ENCODE measurements around the gene TIMP2. TPM values are rescaled to one million over a fixed set of nuclear protein-coding genes. Genes with fewer than 3 reads are reported as not detected.

Gene TIMP2
- 25.5 TPM for polyA plus RNA-seq (2013, experiment 1 of 2)
- 30.2 TPM for polyA plus RNA-seq (2013, experiment 2 of 2)

GRCh38 chr17:78925234-78925633 lies at the start of gene TIMP2:
Gene TIMP2 (minus strand): TSS chr17:78925387. CDS start chr17:78925088, 299 bp downstream.
- Histone ChIP-seq H3K27ac (ENCODE audit: low read depth, low read length) (no peak within 1 kb of the TSS), H3K9ac (ENCODE audit: low read depth, low read length) (peak within 1 kb of the TSS; percentile 62), H3K27me3 (ENCODE audit: insufficient read depth, low read length) (no peaks in the 10 kb centered on the region; the same call in 1 of the 2 replicates), H3K9me3 (ENCODE audit: insufficient read depth, low read depth, low read length) (no peaks in the 10 kb centered on the region), H3K36me3 (ENCODE audit: insufficient read depth, low read length) (no peaks in the 10 kb centered on the region), H3K4me1 (ENCODE audit: insufficient read depth, low read length) (peaks cover 3% of the 10 kb centered on the region; the same call in 1 of the 2 replicates), H3K4me3 (ENCODE audit: low read length) (peak within 1 kb of the TSS; percentile 62)
- under 1% methylated on average over 47 of the region's 52 CpGs for WGBS

- Histone ChIP-seq H3K27me3 (ENCODE audit: insufficient read depth, low read length) (no peaks in the 10 kb centered on the region), H3K4me1 (ENCODE audit: insufficient read depth, low read length) (0 out of 2 replicates have a peak, but pooled peaks cover 10% of the 10 kb centered on the region), H3K9me3 (ENCODE audit: insufficient read depth, low read depth, low read length) (no peaks in the 10 kb centered on the region), H3K36me3 (ENCODE audit: insufficient read depth, low read length) (no peaks in the 10 kb centered on the region; the same call in 1 of the 2 replicates), H3K27ac (ENCODE audit: low read depth, low read length) (no peak overlapping the region), H3K9ac (ENCODE audit: low read depth, low read length) (no peak overlapping the region), H3K4me3 (ENCODE audit: low read length) (no peak overlapping the region)
- 94% methylated on average over 22 of the region's 23 CpGs for WGBS
Measured at GRCh38 chr17:78973792-78974520, 48.8 kb upstream of the TIMP2 start.

- no peaks in the 10 kb centered on the region; the same call in 1 of the 2 replicates for H3K36me3 ChIP-seq (ENCODE audit: insufficient read depth, low read length)
- H3K4me1 ChIP-seq (ENCODE audit: insufficient read depth, low read length), result 0 out of 2 replicates have a peak, but pooled peaks cover 10% of the 10 kb centered on the region
- H3K4me3 ChIP-seq (ENCODE audit: low read length), result no peak overlapping the region
- H3K27ac ChIP-seq (ENCODE audit: low read depth, low read length), result no peak overlapping the region
- no peak overlapping the region for H3K9ac ChIP-seq (ENCODE audit: low read depth, low read length)
- no peaks in the 10 kb centered on the region for H3K9me3 ChIP-seq (ENCODE audit: insufficient read depth, low read depth, low read length)
- H3K27me3 ChIP-seq (ENCODE audit: insufficient read depth, low read length), result no peaks in the 10 kb centered on the region
- WGBS, result 74% methylated on average over 11 of the region's 11 CpGs
Measured at GRCh38 chr17:78973196-78973595, 48.0 kb upstream of the TIMP2 start.

- H3K27me3 ChIP-seq (ENCODE audit: insufficient read depth, low read length), result no peaks in the 10 kb centered on the region
- H3K9ac ChIP-seq (ENCODE audit: low read depth, low read length), result no peak overlapping the region
- H3K4me3 ChIP-seq (ENCODE audit: low read length), result no peak overlapping the region
- H3K4me1 ChIP-seq (ENCODE audit: insufficient read depth, low read length), result 0 out of 2 replicates have a peak, but pooled peaks cover 10% of the 10 kb centered on the region
- 93% methylated on average over 15 of the region's 15 CpGs for WGBS
- no peak overlapping the region for H3K27ac ChIP-seq (ENCODE audit: low read depth, low read length)
- H3K9me3 ChIP-seq (ENCODE audit: insufficient read depth, low read depth, low read length), result no peaks in the 10 kb centered on the region
- no peaks in the 10 kb centered on the region; the same call in 1 of the 2 replicates for H3K36me3 ChIP-seq (ENCODE audit: insufficient read depth, low read length)
Measured at GRCh38 chr17:78972507-78973105, 47.4 kb upstream of the TIMP2 start.

DNA sequence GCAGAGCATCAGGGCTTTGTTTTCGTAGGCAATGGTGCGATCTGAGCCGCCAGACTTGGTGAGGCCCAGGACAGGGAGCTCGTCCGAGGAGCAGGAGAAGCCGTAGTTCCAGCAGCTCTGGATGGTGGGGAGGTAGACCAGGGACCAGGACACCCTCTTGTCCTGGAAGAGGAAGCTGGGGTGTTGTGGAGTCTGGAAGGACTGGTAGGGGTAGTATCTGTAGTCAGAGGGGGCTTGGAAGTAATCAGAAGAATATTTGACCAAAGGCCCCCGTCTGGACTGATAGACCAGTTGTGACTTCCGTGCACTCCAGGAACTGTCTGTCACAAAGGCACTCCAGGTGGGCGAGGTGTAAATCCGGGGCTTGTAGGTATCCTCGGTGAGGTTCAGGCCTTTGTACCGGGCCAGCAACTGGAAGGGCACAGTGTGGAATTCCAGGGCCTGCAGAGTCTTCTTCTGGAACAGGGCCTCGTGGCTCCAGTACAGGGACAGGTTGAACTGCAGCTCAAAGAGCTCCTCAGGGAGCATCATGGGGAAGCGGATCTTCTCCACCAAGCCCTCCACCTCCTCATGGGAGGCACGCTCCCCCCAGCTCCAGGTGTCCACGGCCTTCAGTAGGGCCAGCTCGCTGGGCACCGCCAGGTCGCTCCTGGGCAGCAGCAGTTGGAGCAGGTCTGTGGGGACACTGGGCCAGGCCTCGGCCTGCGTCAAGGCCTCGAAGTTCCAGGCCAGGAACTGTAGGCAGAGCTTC lies 46.7 kb upstream of the TIMP2 start:
- no peak overlapping the region for H3K9ac ChIP-seq (ENCODE audit: low read depth, low read length)

DNA sequence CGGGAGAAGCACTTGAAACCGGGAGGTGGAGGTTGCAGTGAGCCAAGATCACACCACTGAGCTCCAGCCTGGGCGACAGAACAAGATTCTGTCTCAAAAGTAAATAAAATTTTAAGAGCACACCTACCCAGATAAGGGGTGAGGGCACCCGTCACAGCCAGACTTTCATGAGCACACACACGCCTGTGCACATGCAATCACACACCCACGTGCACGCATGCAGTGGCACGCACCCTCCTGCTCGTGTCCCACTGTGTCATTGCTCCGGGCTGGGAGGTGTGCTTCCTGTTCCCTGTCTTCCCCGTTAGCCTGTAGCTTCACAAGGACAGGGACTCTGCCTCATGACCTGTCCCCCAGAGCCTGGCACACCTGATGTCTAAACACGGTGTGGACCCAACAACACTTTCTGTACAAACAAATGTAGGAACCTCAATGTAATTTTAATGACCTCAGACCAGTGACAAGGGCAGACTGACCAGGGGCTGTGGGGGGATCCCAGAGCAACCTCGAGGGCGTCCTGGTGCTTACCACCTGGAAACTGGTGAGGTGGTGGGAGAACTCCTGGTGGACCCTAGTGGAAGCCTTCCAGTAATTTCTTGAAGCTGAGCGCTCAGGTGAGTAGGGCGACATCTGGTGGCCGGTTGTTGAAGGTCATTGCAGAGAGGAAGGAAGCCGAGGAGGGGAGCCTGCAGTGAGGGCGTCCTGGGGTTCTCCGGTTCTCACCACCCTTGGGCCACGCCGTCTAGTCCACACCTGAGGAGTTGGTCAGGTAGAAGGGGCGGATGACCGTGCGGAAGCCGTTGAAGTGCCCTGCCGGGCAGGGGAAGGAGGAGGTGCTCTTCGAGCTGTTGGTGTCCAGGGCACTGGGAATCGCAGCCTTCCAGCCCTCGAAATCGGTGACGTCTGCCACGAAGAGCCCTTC lies 45.9 kb upstream of the TIMP2 start:
- Histone ChIP-seq H3K4me3 (ENCODE audit: low read length) (no peak overlapping the region), H3K27ac (ENCODE audit: low read depth, low read length) (peak overlapping the region; percentile 52; the same call in 1 of the 2 replicates), H3K27me3 (ENCODE audit: insufficient read depth, low read length) (no peaks in the 10 kb centered on the region), H3K4me1 (ENCODE audit: insufficient read depth, low read length) (0 out of 2 replicates have a peak, but pooled peaks cover 10% of the 10 kb centered on the region), H3K9ac (ENCODE audit: low read depth, low read length) (no peak overlapping the region), H3K9me3 (ENCODE audit: insufficient read depth, low read depth, low read length) (no peaks in the 10 kb centered on the region), H3K36me3 (ENCODE audit: insufficient read depth, low read length) (no peaks in the 10 kb centered on the region; the same call in 1 of the 2 replicates)
- 57% methylated on average over 33 of the region's 33 CpGs for WGBS

More for the DNA sequence above, 46.7 kb upstream of the TIMP2 start:
- no peak overlapping the region for H3K4me3 ChIP-seq (ENCODE audit: low read length)
- 0 out of 2 replicates have a peak, but pooled peaks cover 10% of the 10 kb centered on the region for H3K4me1 ChIP-seq (ENCODE audit: insufficient read depth, low read length)
- H3K27me3 ChIP-seq (ENCODE audit: insufficient read depth, low read length), result no peaks in the 10 kb centered on the region
- 85% methylated on average over 22 of the region's 22 CpGs for WGBS
- no peaks in the 10 kb centered on the region; the same call in 1 of the 2 replicates for H3K36me3 ChIP-seq (ENCODE audit: insufficient read depth, low read length)
- H3K9me3 ChIP-seq (ENCODE audit: insufficient read depth, low read depth, low read length), result no peaks in the 10 kb centered on the region
- peak overlapping the region; percentile 52; the same call in 1 of the 2 replicates for H3K27ac ChIP-seq (ENCODE audit: low read depth, low read length)

GRCh38 chr17:78969865-78970264 lies 44.7 kb upstream of the TIMP2 start:
- Histone ChIP-seq H3K27ac (ENCODE audit: low read depth, low read length) (no peak overlapping the region), H3K4me1 (ENCODE audit: insufficient read depth, low read length) (0 out of 2 replicates have a peak, but pooled peaks cover 7% of the 10 kb centered on the region), H3K27me3 (ENCODE audit: insufficient read depth, low read length) (no peaks in the 10 kb centered on the region), H3K4me3 (ENCODE audit: low read length) (no peak overlapping the region), H3K9ac (ENCODE audit: low read depth, low read length) (no peak overlapping the region), H3K36me3 (ENCODE audit: insufficient read depth, low read length) (no peaks in the 10 kb centered on the region; the same call in 1 of the 2 replicates), H3K9me3 (ENCODE audit: insufficient read depth, low read depth, low read length) (no peaks in the 10 kb centered on the region)
- WGBS, result 94% methylated on average over 9 of the region's 9 CpGs

GRCh38 chr17:78967782-78968362 lies 42.7 kb upstream of the TIMP2 start:
- WGBS, result 93% methylated on average over 21 of the region's 21 CpGs
- no peak overlapping the region for H3K9ac ChIP-seq (ENCODE audit: low read depth, low read length)
- H3K4me3 ChIP-seq (ENCODE audit: low read length), result no peak overlapping the region
- no peaks in the 10 kb centered on the region for H3K27me3 ChIP-seq (ENCODE audit: insufficient read depth, low read length)
- 0 out of 2 replicates have a peak, but pooled peaks cover under 1% of the 10 kb centered on the region for H3K4me1 ChIP-seq (ENCODE audit: insufficient read depth, low read length)
- H3K9me3 ChIP-seq (ENCODE audit: insufficient read depth, low read depth, low read length), result no peaks in the 10 kb centered on the region
- H3K36me3 ChIP-seq (ENCODE audit: insufficient read depth, low read length), result no peaks in the 10 kb centered on the region; the same call in 1 of the 2 replicates
- H3K27ac ChIP-seq (ENCODE audit: low read depth, low read length), result no peak overlapping the region

GRCh38 chr17:78966910-78967600 lies 41.9 kb upstream of the TIMP2 start:
- no peaks in the 10 kb centered on the region for H3K4me1 ChIP-seq (ENCODE audit: insufficient read depth, low read length)
- no peaks in the 10 kb centered on the region for H3K27me3 ChIP-seq (ENCODE audit: insufficient read depth, low read length)
- H3K9me3 ChIP-seq (ENCODE audit: insufficient read depth, low read depth, low read length), result no peaks in the 10 kb centered on the region
- H3K27ac ChIP-seq (ENCODE audit: low read depth, low read length), result no peak overlapping the region
- 91% methylated on average over 23 of the region's 23 CpGs for WGBS
- no peaks in the 10 kb centered on the region for H3K36me3 ChIP-seq (ENCODE audit: insufficient read depth, low read length)
- no peak overlapping the region for H3K4me3 ChIP-seq (ENCODE audit: low read length)
- H3K9ac ChIP-seq (ENCODE audit: low read depth, low read length), result no peak overlapping the region
